HG02678 (cell line): ENCODE measurements around the gene PLPP7.
"Not testable (repeated sequence)": the region's sequence is repeated elsewhere in the genome, so short reads cannot be mapped to it uniquely, and the experiment has no call there.

Source experiments
- ATAC-seq: cut with Tn5 transposase; IDR thresholded peaks from one replicate; pipeline ENCODE4 v1.9.1; 2021; ENCODE audit warnings: mild to moderate bottlenecking, moderate library complexity; ENCODE audit not compliant: unreplicated experiment

The PLPP7 gene

GRCh38 chr9:131266266-131267229 is 23.0 kb upstream of the PLPP7 start:
- ATAC-seq = no peak

DNA sequence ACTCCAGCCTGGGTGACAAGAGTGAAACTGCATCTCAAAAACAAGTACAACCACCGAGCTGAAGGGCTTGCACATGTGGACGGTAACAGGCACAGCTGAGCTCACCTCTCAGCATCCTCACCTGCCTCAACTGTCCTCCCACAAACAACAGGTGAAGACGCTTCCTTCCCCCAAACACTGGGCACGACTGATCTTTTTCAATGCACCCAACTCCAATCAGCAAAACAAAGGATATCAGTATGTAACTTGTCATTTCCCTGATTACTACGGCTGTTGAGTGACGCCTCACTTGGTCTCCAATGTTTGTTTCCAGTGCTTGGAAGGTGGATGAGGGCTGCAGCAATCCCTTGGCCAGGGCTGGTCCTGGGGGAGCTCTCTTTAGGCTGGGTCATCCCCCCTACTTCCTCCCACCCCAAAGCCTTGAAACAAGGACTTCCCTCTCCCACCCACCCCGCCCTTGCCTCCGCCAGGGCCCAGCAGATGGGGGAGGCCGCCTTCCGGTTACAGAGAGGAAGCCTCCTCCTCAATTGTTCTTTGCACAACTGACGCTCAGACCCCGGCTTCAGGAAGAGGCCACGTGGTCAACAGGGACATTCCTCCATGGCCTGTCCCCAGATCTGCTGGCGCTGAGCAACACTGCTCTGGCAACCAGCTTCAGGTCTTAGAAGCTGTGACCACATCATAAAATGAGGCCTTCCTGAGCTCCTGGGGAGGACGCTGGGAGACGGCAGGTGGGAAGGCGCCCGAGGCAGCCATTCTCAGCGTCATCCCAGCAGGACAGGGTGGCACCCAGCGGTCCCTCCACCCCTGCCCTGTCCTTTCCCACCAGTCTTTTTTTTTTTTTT is 19.1 kb upstream of the PLPP7 start:
- ATAC-seq = no peak

GRCh38 chr9:131271016-131271273 is 18.6 kb upstream of the PLPP7 start:
- not testable (repeated sequence) for ATAC-seq

DNA sequence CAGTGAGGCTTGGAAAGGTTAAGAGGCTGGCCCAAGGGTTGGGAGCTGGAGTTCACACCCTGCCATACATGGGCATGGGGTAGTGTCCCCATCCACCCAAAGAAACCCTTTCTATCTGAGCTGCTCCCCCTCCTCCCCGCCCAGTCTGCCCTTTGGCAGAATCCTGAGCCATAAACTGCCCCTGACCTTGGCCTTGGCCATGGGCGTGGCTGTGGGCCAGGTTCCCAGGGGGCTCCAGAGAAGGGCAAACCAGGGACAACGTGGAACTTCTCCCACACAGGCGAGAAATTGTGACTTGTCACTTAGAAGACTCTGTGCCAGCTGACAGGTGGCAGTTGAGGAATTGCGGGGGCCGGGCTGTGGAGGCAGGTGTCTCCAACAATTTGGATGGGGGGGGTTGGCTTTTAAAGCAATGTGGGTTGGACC is 18.0 kb upstream of the PLPP7 start:
- no peak for ATAC-seq

GRCh38 chr9:131272212-131272611 is 17.3 kb upstream of the PLPP7 start:
- ATAC-seq = no peak

DNA sequence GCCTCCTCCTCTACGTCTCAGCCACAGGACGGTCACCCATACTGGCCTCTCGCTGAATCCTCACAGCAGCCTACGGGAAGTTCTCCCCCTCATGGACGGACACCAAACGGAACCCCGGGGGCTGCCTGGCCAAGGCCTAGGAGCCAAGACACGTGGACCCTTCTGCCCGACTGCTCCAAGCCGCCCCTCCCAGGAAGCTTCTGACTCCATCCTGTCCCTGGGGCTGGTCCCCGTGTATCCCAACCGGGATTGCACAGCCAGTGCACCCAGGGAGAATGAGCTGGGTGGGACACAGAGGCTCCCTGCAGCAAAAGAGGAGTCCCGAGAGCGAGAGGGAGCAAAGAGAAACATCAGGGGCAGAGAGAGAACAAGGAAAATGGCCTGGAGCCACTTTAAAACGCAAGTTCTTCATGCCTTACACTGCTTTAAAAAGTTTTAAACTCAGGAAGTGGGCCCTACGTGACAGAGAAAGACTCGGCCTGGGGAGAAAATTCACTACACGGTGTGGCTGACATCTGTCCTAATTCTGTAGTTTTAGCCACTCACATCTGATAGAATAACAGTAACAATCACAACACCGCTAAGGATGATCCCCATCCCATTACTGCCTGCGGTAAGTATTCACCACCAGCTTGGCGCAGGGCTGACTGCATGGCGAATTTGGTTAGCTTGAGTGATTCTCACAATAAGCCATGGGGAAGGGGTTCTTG is 16.2 kb upstream of the PLPP7 start:
- no peak for ATAC-seq

GRCh38 chr9:131273856-131274673 is 15.5 kb upstream of the PLPP7 start:
- ATAC-seq = no peak

GRCh38 chr9:131274674-131275331 is 14.7 kb upstream of the PLPP7 start:
- ATAC-seq = no peak

DNA sequence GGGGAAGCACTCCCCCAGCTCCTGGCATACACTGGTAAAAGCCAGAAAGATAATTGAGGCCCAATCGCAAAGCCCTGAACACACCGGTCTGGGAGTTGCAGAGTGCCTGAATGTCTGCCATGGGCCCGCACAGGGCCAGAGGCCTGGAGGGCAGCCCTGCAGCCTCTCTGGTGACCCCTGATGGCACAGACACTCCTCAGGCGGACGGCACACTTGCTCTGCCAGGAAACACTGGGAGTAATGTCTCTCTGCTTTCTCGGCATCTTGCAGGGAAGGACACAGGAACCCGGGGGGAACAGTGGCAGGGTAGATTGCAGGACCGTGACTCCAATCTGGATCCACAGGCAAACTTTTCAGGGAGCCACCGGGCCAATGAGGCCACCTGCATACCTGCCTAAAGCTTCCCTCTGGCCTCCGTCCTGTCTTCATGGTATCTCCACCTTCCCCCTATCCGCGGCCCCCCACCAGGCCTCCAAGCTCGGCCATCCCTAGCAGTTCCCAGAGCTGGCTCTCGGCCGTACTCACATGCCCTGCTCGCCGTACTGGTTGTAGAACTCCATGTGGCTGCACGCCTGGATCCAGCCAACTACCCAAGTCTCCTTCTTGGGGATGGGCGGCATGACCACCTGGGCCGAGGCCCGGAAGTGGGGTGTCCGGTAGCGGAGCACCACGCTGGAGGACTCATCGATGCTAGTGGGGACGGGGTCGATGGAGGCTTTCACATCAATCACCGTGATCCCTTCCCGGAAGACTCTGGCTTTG is 14.0 kb upstream of the PLPP7 start:
- ATAC-seq = peak; percentile 27

- ATAC-seq = peak; percentile 11
Measured at GRCh38 chr9:131276094-131276888, 13.2 kb upstream of the PLPP7 start, which contains the start of gene FAM78A. Gene FAM78A, minus strand, starts transcription at chr9:131276510. Its CDS starts 331 bp downstream, at chr9:131276179.

DNA sequence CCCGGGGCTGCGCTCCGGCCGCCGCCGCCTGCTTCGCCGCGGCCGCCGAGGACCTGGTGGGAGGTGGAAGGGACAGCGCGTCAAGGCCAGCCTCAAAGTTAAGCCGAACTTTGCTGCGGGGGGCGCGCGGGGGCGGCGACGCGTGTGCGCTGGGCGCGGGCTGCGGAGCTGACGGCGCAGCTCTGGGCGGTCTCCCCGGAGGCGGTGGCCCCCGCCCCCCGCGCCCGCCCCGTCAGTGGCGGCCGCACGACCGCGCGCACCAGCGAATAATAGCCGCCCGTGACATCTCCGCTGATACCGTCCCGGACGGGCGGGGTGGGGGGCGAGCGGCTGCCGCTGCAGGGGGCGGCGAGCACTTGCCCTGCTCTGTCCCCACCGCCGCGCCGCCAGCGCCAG is 12.6 kb upstream of the PLPP7 start:
- ATAC-seq = peak; percentile 11

DNA sequence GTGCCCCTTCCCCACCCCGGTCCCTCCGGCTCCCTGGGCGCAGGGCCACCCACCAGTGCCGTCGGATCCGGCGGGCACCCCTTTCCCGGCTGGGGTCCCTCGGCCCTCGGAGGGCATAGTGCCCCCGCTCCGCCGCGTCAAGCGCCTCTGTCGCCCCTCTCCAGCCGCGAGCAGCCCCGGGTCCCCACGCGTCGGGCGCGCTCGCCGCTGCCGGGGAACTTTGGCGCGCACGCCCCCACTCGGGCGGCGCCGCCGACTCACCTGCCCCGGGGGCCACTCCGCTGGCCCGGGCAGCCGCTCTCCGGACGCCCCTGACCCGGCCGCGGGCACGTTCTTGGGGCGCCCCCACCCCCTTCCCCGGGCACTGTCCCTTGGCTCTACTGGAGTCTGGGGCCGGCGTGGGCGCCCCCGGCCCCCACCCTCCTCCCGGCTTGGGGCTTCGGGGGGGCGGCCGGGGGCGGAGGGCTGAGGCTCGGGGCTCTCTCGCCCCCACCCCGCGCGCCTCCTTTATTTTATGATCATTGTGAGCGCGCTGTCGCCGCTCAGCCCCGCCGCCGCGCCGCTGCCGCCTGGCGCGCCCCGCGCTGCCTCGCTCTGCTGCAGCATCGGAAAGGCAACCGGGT is 12.1 kb upstream of the PLPP7 start:
- ATAC-seq = peak; percentile 6

DNA sequence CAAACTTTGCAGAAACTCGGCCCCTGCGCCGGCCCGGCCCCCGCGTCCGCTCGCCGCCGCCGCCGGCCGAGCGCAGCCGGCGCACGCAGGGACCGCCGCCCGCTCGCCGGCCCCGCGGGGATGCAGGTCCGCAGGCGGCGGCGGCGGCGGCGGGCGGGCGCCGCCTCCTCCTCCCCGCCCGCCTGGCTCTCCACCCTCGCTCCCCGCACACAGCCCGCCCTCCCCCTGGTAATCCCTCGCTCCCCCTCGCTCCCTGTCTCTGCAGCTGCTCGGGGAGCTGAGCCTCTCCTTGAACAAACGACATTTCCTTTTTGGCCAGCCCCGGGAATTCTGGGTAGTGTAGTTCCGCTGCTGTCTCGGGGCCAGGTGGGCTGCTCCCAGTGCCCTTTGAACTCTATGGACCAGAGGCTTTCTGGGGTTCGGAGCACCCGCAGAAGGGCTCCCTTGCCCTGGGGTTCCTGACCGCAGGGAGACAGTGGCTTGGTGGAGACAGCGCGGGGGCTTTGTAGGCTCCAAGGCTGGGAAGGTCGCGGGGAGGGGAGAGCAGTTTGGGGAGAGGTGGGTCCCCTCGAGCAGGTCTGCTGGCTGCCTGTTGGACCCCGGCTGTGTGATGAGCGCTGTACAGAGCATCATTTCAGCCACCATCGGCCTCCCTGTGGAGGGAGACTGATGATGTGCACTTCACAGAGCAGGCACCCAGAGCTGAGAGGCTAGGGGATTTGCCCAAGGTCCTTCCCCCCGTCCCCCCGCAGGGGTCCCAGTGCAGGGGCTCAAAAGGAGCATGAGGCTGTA is 11.4 kb upstream of the PLPP7 start:
- ATAC-seq = peak; percentile 44

DNA sequence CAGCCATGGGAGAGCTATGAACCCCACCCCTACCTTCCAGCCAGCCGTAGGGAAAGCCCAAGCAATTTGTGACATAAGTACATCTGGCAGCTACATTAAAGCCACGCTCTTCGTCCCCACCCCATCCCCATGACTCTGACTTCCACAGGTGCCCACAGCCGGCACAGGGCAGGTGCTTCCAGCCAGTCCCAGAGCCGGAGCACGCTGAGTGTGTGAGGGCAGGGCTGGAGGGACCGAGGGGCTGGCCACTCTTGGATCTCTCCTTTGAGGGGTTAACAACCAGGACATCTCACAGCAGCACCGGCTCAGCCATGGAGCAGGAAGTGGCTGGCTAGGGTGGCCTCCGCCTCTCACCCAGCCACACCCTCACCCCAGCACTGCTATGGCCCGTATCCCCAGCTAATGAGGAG is 10.8 kb upstream of the PLPP7 start:
- ATAC-seq = no peak

GRCh38 chr9:131279196-131279862 is 10.2 kb upstream of the PLPP7 start:
- no peak for ATAC-seq

DNA sequence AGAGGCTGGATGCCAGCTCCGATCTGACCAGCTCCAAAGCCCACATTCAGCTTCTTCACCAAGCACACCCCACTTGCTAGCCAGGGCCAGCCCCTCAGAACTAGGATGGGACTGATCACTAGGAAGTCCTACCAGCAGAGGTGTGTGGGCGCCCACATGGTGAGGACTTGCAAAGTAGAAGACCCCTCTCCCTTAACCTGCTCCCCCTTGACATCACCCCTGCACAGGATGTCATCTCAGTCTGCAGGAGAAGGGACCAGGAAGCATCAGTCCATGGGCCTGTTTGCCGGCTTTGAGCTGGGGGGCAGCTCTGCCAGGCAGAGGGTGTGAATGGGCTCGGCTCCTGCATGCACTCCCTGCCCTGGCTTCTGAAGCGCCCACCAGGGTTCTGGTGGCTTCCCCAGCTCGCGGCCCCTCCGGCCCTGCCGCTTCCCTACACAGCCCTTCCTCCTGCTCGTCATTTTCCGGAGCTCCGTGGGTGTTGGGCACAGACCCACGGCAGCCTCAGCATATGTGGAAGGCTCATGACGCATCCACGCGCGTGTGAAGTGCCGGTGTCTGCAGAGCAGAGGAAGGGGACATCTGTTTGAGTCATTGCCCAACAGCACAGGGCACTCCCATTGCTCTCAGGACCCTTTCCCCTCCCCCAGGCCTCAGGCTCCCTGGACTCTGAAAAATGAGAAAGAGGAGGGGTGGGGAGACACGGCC is 9.5 kb upstream of the PLPP7 start:
- ATAC-seq = no peak
